Thyroid gland (tissue), 4 donors: ENCODE data around the gene ADCYAP1R1. TPM values are rescaled to one million over a fixed set of nuclear protein-coding genes. Genes with fewer than 3 reads are reported as not detected.

Source experiments
- DNase-seq, 2 donors: peaks; one replicate each; pipeline ENCODE4 v3.0.0-alpha.2; 2019
- H3K27ac ChIP-seq, 3 donors: fragments of 200-600 bp; sonication (generic); 1 replicate in 2 of 3; 2 replicates in 1 of 3; pipeline ENCODE4 v1.5.1; 2016 to 2019; ENCODE audit warnings: mild to moderate bottlenecking in 1 of 3, moderate library complexity in 1 of 3
- H3K27me3 ChIP-seq: fragments of 200-600 bp; sonication (generic); one replicate; pipeline ENCODE4 v1.5.1; 2019
- H3K36me3 ChIP-seq, 2 donors: fragments of 200-600 bp; sonication (generic); one replicate each; pipeline ENCODE4 v1.5.1; 2016 to 2019
- H3K4me1 ChIP-seq, 2 donors: fragments of 200-600 bp; sonication (generic); one replicate each; pipeline ENCODE4 v1.5.1; 2017 to 2019
- H3K4me3 ChIP-seq, 3 donors: fragments of 200-600 bp; sonication (generic); replicated peaks in 1 of 3; 1 replicate in 2 of 3; 2 replicates in 1 of 3; pipeline ENCODE4 v1.5.1; 2016; ENCODE audit warnings: mild to moderate bottlenecking in 1 of 3
- H3K9me3 ChIP-seq: fragments of 200-600 bp; sonication (generic); one replicate; pipeline ENCODE4 v1.5.1; 2017
- CTCF ChIP-seq, 6 experiments: fragments of 200-600 bp in 3 of 6; fragments of 450-650 bp in 3 of 6; sonication (generic) in 3 of 6; IDR thresholded peaks; one replicate each; pipeline ENCODE4 v1.5.1; 2016 to 2019; ENCODE audit warnings: antibody characterized with exemption in 6 of 6, mild to moderate bottlenecking in 2 of 6, inconsistent platforms in 1 of 6, moderate library complexity in 1 of 6
- POLR2A ChIP-seq, 2 donors: fragments of 450-650 bp; IDR thresholded peaks; one replicate each; pipeline ENCODE4 v1.6.1; 2017; ENCODE audit warnings: antibody characterized with exemption in 2 of 2, mild to moderate bottlenecking in 2 of 2, moderate library complexity in 1 of 2
- WGBS, 2 donors: methylation state at CpG; one replicate each; pipeline ENCODE4 v1.1.5; 2017; 5-methylcytosine and 5-hydroxymethylcytosine counted together
- intact Hi-C: fragments of 100-400 bp; cut with DNase I; formaldehyde crosslinking; loops from one replicate; pipeline ENCODE4 v1.15.1; 2023
- total RNA-seq, 4 donors: library from RNA; depleted of rRNA; stranded (reverse); fragments of >200 nt; gene quantifications; one replicate each; pipeline ENCODE4 v1.2.3, GENCODE V29; 2016

ADCYAP1R1 gene
- total RNA-seq, 4 donors from 2014 or later, result 0.27 to 4.6 (median 2.5) TPM

- TF ChIP-seq CTCF (IDR thresholded peaks at IDR 0.05) (no peak), POLR2A (IDR thresholded peaks at IDR 0.05) (no peak)
Measured at GRCh38 chr7:31058688-31059087, 6.6 kb downstream of the ADCYAP1R1 start.

DNA sequence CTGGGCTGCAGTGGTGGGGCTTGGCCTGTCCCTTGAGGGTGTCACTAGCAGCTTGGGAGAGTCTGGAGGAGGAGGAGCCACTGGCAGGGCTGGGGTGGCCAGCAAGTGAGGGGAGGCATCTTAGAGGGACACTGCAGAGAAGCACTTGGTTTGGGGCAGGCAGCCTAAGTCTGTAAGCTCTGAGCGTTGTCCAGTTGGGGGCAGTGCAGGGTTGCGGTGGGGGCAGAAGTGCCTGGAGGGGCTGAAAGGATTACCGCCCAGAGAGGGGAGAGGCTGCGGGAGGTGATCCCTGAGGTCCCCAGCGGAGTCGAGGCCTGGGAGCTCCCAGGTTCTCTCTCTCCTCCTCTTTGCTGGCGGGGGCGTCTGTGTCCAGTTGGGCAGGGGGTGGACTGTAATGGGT, 7.4 kb downstream of the ADCYAP1R1 start:
- H3K27ac ChIP-seq, result no peak overlapping the region
- TF ChIP-seq CTCF (IDR thresholded peaks at IDR 0.05) (no peak), POLR2A (IDR thresholded peaks at IDR 0.05) (no peak)
- 54 to 59% methylated on average over 8 of the region's 8 CpGs for WGBS, 2 donors
- H3K4me1 ChIP-seq, result no peaks in the 10 kb centered on the region
- intact Hi-C loops, result no loop called here
- H3K4me3 ChIP-seq, result no peak overlapping the region
- no peaks in the 10 kb centered on the region for H3K36me3 ChIP-seq
- no peak for DNase-seq
- H3K9me3 ChIP-seq, result no peaks in the 10 kb centered on the region
- H3K27me3 ChIP-seq, result no peaks in the 10 kb centered on the region

More at GRCh38 chr7:31058688-31059087, 6.6 kb downstream of the ADCYAP1R1 start:
- Histone ChIP-seq H3K4me1 (no peaks in the 10 kb centered on the region), H3K36me3 (no peaks in the 10 kb centered on the region), H3K4me3 (no peak overlapping the region), H3K9me3 (no peaks in the 10 kb centered on the region), H3K27ac (no peak overlapping the region), H3K27me3 (no peaks in the 10 kb centered on the region)
- intact Hi-C loops, result no loop called here
- DNase-seq, result no peak
- 91 to 96% methylated on average over 3 of the region's 3 CpGs for WGBS, 2 donors

- intact Hi-C loops, result no loop called here
- no peak for TF ChIP-seq POLR2A (IDR thresholded peaks at IDR 0.05)
- TF ChIP-seq CTCF (IDR thresholded peaks at IDR 0.05), result no peak
- WGBS, 2 donors, result 80 to 83% methylated on average over 2 to 3 of the region's 5 CpGs
- Histone ChIP-seq H3K27me3 (no peaks in the 10 kb centered on the region), H3K27ac (no peak overlapping the region), H3K4me3 (no peak overlapping the region), H3K36me3 (no peaks in the 10 kb centered on the region), H3K4me1 (no peaks in the 10 kb centered on the region), H3K9me3 (no peaks in the 10 kb centered on the region)
- no peak for DNase-seq
Measured at GRCh38 chr7:31061185-31061584, 9.1 kb downstream of the ADCYAP1R1 start.

DNA sequence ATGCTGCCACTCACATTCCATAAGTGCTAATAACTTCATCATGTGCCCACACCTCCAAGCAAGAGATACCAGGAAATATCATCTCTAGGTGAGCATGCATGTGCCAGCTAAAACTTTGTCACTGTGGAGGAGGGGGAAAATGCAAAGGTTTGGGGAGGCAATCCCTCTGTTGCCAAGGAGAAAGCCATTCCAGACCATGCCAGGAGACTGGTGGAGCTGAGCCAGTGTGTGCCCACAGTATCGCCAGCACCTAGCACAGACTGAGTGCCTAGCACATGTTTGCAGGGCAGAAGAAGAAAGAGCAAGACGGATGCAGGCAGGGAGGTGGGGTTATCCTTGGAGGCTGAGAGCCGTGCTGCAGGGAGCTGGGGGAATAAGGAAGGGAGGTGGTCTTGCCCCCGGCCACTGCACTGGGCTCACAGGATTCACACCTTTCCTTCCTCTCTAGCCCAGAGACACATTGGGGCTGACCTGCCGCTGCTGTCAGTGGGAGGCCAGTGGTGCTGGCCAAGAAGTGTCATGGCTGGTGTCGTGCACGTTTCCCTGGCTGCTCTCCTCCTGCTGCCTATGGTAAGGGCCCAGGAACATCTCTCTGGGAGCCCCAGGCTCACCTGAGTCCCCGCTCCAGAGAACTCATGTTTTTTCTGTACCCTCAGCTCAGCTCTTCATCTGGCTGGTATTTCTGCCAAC, 10.8 kb downstream of the ADCYAP1R1 start:
- Histone ChIP-seq H3K9me3 (no peaks in the 10 kb centered on the region), H3K4me3 (no peak overlapping the region), H3K27ac (no peak overlapping the region), H3K4me1 (no peaks in the 10 kb centered on the region), H3K36me3 (no peaks in the 10 kb centered on the region), H3K27me3 (no peaks in the 10 kb centered on the region)
- no peak for DNase-seq
- intact Hi-C loops, result no loop called here
- TF ChIP-seq POLR2A (IDR thresholded peaks at IDR 0.05), result no peak
- no peak for TF ChIP-seq CTCF (IDR thresholded peaks at IDR 0.05)
- WGBS, 2 donors, result 86 to 90% methylated on average over 8 of the region's 8 CpGs

DNA sequence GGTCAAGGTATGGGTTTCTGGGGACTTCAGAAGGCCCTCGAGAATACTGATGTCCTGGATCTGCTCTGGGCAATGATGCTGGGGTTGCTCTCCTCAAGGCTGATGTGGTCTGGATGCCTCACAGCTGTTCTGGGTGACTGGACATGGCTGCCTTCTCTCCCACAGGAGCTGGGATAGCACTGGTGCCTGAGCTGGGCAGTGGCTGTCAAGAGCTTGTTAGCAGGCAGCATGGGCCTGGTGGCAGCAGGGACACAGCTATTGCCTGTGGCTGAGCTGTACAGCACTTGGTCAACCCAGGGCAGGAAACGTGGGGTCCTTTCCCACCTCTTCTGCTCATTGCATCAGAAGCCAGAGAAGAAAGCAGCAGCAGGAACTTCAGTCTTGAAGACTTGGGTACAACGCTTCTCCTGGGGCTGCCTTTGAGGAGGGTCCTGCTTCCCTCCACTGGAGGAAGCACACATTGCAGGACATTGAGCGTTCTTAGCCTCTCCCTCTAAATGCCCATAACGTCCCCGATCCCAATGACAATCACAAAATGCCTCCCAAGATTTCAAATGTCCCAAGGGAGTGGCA, 13.0 kb downstream of the ADCYAP1R1 start:
- H3K9me3 ChIP-seq, result no peaks in the 10 kb centered on the region
- intact Hi-C loops, result no loop called here
- H3K27me3 ChIP-seq, result no peaks in the 10 kb centered on the region
- 77 to 81% methylated on average over 5 to 6 of the region's 6 CpGs for WGBS, 2 donors
- H3K4me1 ChIP-seq, result no peaks in the 10 kb centered on the region
- no peaks in the 10 kb centered on the region for H3K36me3 ChIP-seq
- DNase-seq, result no peak
- no peak overlapping the region for H3K4me3 ChIP-seq
- TF ChIP-seq CTCF (IDR thresholded peaks at IDR 0.05), result no peak
- no peak for TF ChIP-seq POLR2A (IDR thresholded peaks at IDR 0.05)
- H3K27ac ChIP-seq, result no peak overlapping the region
